ENCODE results near the gene PLEKHO2. TPM values are rescaled to one million over a fixed set of nuclear protein-coding genes. Genes with fewer than 3 reads are reported as not detected.

PLEKHO2 gene
- polyA plus RNA-seq, 1 of the 3 experiments (the other 2 are of a cell fraction) = 7.8 TPM

GRCh38 chr15:64904189-64904588, 62.5 kb downstream of the PLEKHO2 start:
- no peaks in the 10 kb centered on the region for H3K79me2 ChIP-seq (ENCODE audit: insufficient read depth)
- peaks cover 0 to 3% of the 10 kb centered on the region in 2 experiments for H3K36me3 ChIP-seq (replicated peaks in 1 of 2; ENCODE audit: control insufficient read depth in 1 of 2, insufficient read depth in 2 of 2, low read length in 1 of 2)
- no peaks in the 10 kb centered on the region for H3K9me2 ChIP-seq
- no peaks in the 10 kb centered on the region for H4K20me1 ChIP-seq (ENCODE audit: insufficient read depth)
- no peak for DNase-seq
- no peak overlapping the region for H3K9ac ChIP-seq
- no peak overlapping the region for H3K4me3 ChIP-seq (ENCODE audit: low read depth in 2 of 2, low read length in 1 of 2)
- POLR2A ChIA-PET = interaction anchor here (0.5 kb wide), 1 partner anchor 187 kb away, joined by 3 read pairs; no protein-coding TSS in a partner anchor
- no peak for TF ChIP-seq USF1 (IDR thresholded peaks at IDR 0.05; ENCODE audit: borderline replicate concordance, low read depth)
- no peak for TF ChIP-seq TEAD4 (IDR thresholded peaks at IDR 0.05; ENCODE audit: borderline replicate concordance, insufficient read depth)
- no peak for TF ChIP-seq RXRA (IDR thresholded peaks at IDR 0.05; ENCODE audit: borderline replicate concordance, low read depth)
- TF ChIP-seq ZBTB33 (IDR thresholded peaks at IDR 0.05; ENCODE audit: borderline replicate concordance, low read depth) = no peak
- TF ChIP-seq GABPA (IDR thresholded peaks at IDR 0.05; ENCODE audit: low read depth) = no peak
- TF ChIP-seq TCF12 (IDR thresholded peaks at IDR 0.05) = no peak
- TF ChIP-seq JUND (IDR thresholded peaks at IDR 0.05) = no peak
- TF ChIP-seq, protein P1, sequence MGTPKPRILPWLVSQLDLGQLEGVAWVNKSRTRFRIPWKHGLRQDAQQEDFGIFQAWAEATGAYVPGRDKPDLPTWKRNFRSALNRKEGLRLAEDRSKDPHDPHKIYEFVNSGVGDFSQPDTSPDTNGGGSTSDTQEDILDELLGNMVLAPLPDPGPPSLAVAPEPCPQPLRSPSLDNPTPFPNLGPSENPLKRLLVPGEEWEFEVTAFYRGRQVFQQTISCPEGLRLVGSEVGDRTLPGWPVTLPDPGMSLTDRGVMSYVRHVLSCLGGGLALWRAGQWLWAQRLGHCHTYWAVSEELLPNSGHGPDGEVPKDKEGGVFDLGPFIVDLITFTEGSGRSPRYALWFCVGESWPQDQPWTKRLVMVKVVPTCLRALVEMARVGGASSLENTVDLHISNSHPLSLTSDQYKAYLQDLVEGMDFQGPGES (IDR thresholded peaks at IDR 0.05; ENCODE audit: low read depth, low read length) = no peak
- no peak for TF ChIP-seq REST (IDR thresholded peaks at IDR 0.05; ENCODE audit: low read depth, low read length)
- no peak for TF ChIP-seq NFIC (IDR thresholded peaks at IDR 0.05; ENCODE audit: borderline replicate concordance)
- no peak for TF ChIP-seq EP300 (IDR thresholded peaks at IDR 0.05; ENCODE audit: borderline replicate concordance in 1 of 2, low read depth in 1 of 2, low read length in 1 of 2)
- TF ChIP-seq MEF2A (IDR thresholded peaks at IDR 0.05; ENCODE audit: borderline replicate concordance, low read depth) = no peak
- TF ChIP-seq CHD2 (IDR thresholded peaks at IDR 0.05; ENCODE audit: low read length, partially characterized antibody) = no peak
- TF ChIP-seq POLR2AphosphoS5 (IDR thresholded peaks at IDR 0.05; ENCODE audit: low read depth, low read length) = no peak
- TF ChIP-seq SIN3A (IDR thresholded peaks at IDR 0.05; ENCODE audit: borderline replicate concordance, low read depth, low read length) = no peak
- H3F3A ChIP-seq (replicated peaks; ENCODE audit: insufficient read depth) = peaks cover 3% of the 10 kb centered on the region
- WGBS (ENCODE audit: low lambda C conversion rate) = 86% methylated on average over 4 of the region's 4 CpGs
- H2AFZ ChIP-seq (ENCODE audit: low read depth) = no peak overlapping the region
- no peaks in the 10 kb centered on the region for H3K9me3 ChIP-seq
- no peaks in the 10 kb centered on the region for H3K4me1 ChIP-seq (ENCODE audit: control insufficient read depth in 1 of 2, insufficient read depth in 2 of 2, low read depth in 1 of 2, low read length in 1 of 2)
- no peaks in the 10 kb centered on the region for H3K27me3 ChIP-seq (ENCODE audit: insufficient read depth)
- CTCF ChIA-PET = interaction anchor here (0.6 kb wide), 1 partner anchor 156 kb away, joined by 3 read pairs; no protein-coding TSS in a partner anchor
- H3K27ac ChIP-seq (ENCODE audit: low read depth in 2 of 2, low read length in 1 of 2) = no peak overlapping the region
- no peak overlapping the region for H3K4me2 ChIP-seq
